ENCODE results near the gene CCL4.
"Not testable (repeated sequence)": the region's sequence is repeated elsewhere in the genome, so short reads cannot be mapped to it uniquely, and the experiment has no call there.

Gene CCL4

GRCh38 chr17:36117505-36118382 is 14.1 kb downstream of the CCL4 start:
- Histone ChIP-seq H3K79me2 (ENCODE audit: insufficient read depth, low read length) (no peaks in the 10 kb centered on the region), H3K9me2 (replicated peaks; ENCODE audit: low read depth, low read length) (no peaks in the 10 kb centered on the region), H3K4me1 (ENCODE audit: insufficient read depth, low read length, poor library complexity, severe bottlenecking) (no peaks in the 10 kb centered on the region), H2AFZ (ENCODE audit: low read length) (no peak overlapping the region), H3K4me2 (ENCODE audit: low read depth, low read length, poor library complexity, severe bottlenecking) (no peak overlapping the region), H4K20me1 (ENCODE audit: insufficient read depth, low read length, poor library complexity, severe bottlenecking) (no peaks in the 10 kb centered on the region), H3K4me3 (ENCODE audit: low read length, poor library complexity, severe bottlenecking) (no peak overlapping the region), H3K36me3 (ENCODE audit: insufficient read depth, low read length) (no peaks in the 10 kb centered on the region), H3K9me3 (ENCODE audit: insufficient read depth, low read depth, low read length) (no peaks in the 10 kb centered on the region), H3K9ac (ENCODE audit: low read depth, low read length, poor library complexity, severe bottlenecking) (no peak overlapping the region), H3K27me3 (ENCODE audit: insufficient read depth, low read length, poor library complexity, severe bottlenecking) (no peaks in the 10 kb centered on the region), H3F3A (ENCODE audit: low read depth) (no peaks in the 10 kb centered on the region)
- TF ChIP-seq EZH2phosphoT487 (IDR thresholded peaks at IDR 0.05; ENCODE audit: borderline replicate concordance) (no peak), CTCF (conservative IDR thresholded peaks at IDR 0.05; ENCODE audit: low read length) (no peak)

DNA sequence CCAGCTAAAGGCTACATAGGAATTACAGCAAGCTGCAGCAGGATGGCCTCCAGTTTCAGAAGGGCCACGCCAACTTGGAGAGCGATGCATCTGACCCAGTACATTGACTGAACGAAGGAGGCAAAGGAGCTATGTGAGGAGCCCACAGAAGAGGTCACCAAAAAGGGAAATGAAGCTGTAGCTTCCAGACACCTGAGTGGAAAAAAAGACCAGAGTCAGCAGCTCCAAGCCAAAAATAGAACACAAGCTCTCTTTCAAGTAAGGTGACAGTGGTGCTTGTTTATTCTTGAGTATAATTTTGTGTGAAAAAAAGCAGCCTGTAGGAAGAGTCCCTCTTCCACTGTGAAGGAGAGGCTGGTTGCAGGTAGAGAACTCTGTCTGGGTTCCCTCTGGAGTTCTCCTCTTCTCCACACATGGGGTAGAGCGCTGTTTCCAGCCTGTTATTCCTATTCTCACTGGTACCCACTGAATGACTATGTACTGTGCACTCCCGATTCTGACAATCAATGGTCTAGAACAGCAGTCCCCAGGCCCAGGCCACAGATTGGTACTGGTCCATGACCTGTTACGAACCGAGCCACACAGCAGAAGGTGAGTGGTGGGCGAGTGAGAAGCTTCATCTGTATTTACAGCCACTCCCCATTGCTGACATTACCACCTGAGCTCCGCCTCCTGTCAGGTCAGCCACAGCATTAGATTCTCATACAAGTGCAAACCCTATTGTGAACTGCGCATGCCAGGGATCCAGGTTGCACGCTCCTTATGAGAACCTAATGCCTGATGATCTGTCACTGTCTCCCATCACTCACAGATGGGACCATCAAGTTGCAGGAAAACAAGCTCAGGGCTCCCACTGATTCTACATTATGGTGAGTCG is 15.1 kb downstream of the CCL4 start:
- no peaks in the 10 kb centered on the region for H3K4me1 ChIP-seq (ENCODE audit: insufficient read depth, low read length, poor library complexity, severe bottlenecking)
- H3K9me3 ChIP-seq (ENCODE audit: insufficient read depth, low read depth, low read length), result no peaks in the 10 kb centered on the region
- no peaks in the 10 kb centered on the region for H3K27me3 ChIP-seq (ENCODE audit: insufficient read depth, low read length, poor library complexity, severe bottlenecking)
- no peak overlapping the region for H3K9ac ChIP-seq (ENCODE audit: low read depth, low read length, poor library complexity, severe bottlenecking)
- no peak overlapping the region for H3K4me2 ChIP-seq (ENCODE audit: low read depth, low read length, poor library complexity, severe bottlenecking)
- no peak for TF ChIP-seq EZH2phosphoT487 (IDR thresholded peaks at IDR 0.05; ENCODE audit: borderline replicate concordance)
- TF ChIP-seq CTCF (conservative IDR thresholded peaks at IDR 0.05; ENCODE audit: low read length), result no peak
- no peaks in the 10 kb centered on the region for H3K79me2 ChIP-seq (ENCODE audit: insufficient read depth, low read length)
- no peaks in the 10 kb centered on the region for H3F3A ChIP-seq (ENCODE audit: low read depth)
- no peaks in the 10 kb centered on the region for H3K9me2 ChIP-seq (replicated peaks; ENCODE audit: low read depth, low read length)
- H3K36me3 ChIP-seq (ENCODE audit: insufficient read depth, low read length), result no peaks in the 10 kb centered on the region
- H2AFZ ChIP-seq (ENCODE audit: low read length), result no peak overlapping the region
- H4K20me1 ChIP-seq (ENCODE audit: insufficient read depth, low read length, poor library complexity, severe bottlenecking), result no peaks in the 10 kb centered on the region
- no peak overlapping the region for H3K4me3 ChIP-seq (ENCODE audit: low read length, poor library complexity, severe bottlenecking)

- H3K4me1 ChIP-seq (ENCODE audit: insufficient read depth, low read length, poor library complexity, severe bottlenecking), result no peaks in the 10 kb centered on the region
- no peak overlapping the region for H3K4me2 ChIP-seq (ENCODE audit: low read depth, low read length, poor library complexity, severe bottlenecking)
- TF ChIP-seq CTCF (conservative IDR thresholded peaks at IDR 0.05; ENCODE audit: low read length) (no peak), EZH2phosphoT487 (IDR thresholded peaks at IDR 0.05; ENCODE audit: borderline replicate concordance) (no peak)
- H3K4me3 ChIP-seq (ENCODE audit: low read length, poor library complexity, severe bottlenecking), result no peak overlapping the region
- H3K36me3 ChIP-seq (ENCODE audit: insufficient read depth, low read length), result no peaks in the 10 kb centered on the region
- no peak overlapping the region for H2AFZ ChIP-seq (ENCODE audit: low read length)
- no peaks in the 10 kb centered on the region for H3K9me2 ChIP-seq (replicated peaks; ENCODE audit: low read depth, low read length)
- no peak overlapping the region for H3K9ac ChIP-seq (ENCODE audit: low read depth, low read length, poor library complexity, severe bottlenecking)
- H3K27me3 ChIP-seq (ENCODE audit: insufficient read depth, low read length, poor library complexity, severe bottlenecking), result no peaks in the 10 kb centered on the region
- H4K20me1 ChIP-seq (ENCODE audit: insufficient read depth, low read length, poor library complexity, severe bottlenecking), result no peaks in the 10 kb centered on the region
- H3F3A ChIP-seq (ENCODE audit: low read depth), result no peaks in the 10 kb centered on the region
- H3K9me3 ChIP-seq (ENCODE audit: insufficient read depth, low read depth, low read length), result peaks cover 2% of the 10 kb centered on the region; the same call in 1 of the 2 replicates
- no peaks in the 10 kb centered on the region for H3K79me2 ChIP-seq (ENCODE audit: insufficient read depth, low read length)
Measured at GRCh38 chr17:36120221-36120620, 16.6 kb downstream of the CCL4 start.

DNA sequence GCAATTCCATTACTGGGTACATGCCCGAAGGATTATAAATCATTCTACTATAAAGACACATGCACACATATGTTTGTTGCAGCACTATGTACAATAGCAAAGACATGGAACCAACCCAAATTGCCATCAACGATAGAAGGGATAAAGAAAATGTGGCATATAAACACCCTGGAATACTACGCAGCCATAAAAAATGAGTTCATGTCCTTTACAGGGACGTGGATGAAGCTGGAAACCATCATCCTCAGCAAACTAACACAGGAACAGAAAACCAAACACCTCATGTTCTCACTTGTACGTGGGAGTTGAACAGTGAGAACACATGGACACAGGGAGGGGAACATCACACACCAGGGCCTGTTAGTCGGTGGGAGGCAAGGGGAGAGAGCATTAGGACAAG is 17.5 kb downstream of the CCL4 start:
- H3K36me3 ChIP-seq (ENCODE audit: insufficient read depth, low read length); H3K4me3 ChIP-seq (ENCODE audit: low read length, poor library complexity, severe bottlenecking); H3K4me1 ChIP-seq (ENCODE audit: insufficient read depth, low read length, poor library complexity, severe bottlenecking); H3K9ac ChIP-seq (ENCODE audit: low read depth, low read length, poor library complexity, severe bottlenecking); H2AFZ ChIP-seq (ENCODE audit: low read length); H4K20me1 ChIP-seq (ENCODE audit: insufficient read depth, low read length, poor library complexity, severe bottlenecking); H3K9me2 ChIP-seq (replicated peaks; ENCODE audit: low read depth, low read length); H3K4me2 ChIP-seq (ENCODE audit: low read depth, low read length, poor library complexity, severe bottlenecking); H3K27me3 ChIP-seq (ENCODE audit: insufficient read depth, low read length, poor library complexity, severe bottlenecking); H3F3A ChIP-seq (ENCODE audit: low read depth); H3K79me2 ChIP-seq (ENCODE audit: insufficient read depth, low read length): not testable (repeated sequence)
- peaks cover 10% of the 10 kb centered on the region; the same call in 1 of the 2 replicates for H3K9me3 ChIP-seq (ENCODE audit: insufficient read depth, low read depth, low read length)
